Natural killer cell treated with Interleukin-12 subunit alpha and Interleukin-12 subunit beta and Interleukin-15 and Interleukin-18, amount 100 ng/mL, for 72 hours (primary cell): ENCODE measurements around the gene XAB2. TPM values are rescaled to one million over a fixed set of nuclear protein-coding genes. Genes with fewer than 3 reads are reported as not detected.
A peak's percentile ranks its signal among the peaks of the same experiment; 100 is the strongest.

Experiments used
- ATAC-seq, 2 donors: fragments of 150-1000 bp; cut with Tn5 transposase in 1 of 2; sonication (Bioruptor Pico), chemical (Tn5 transposase) in 1 of 2; 2 replicates each; pipeline ENCODE4 v1.10.0; 2021
- DNase-seq: peaks from one replicate; pipeline ENCODE4 v3.0.0; 2022; ENCODE audit warnings: low spot score
- H3K27ac Mint-ChIP-seq, 2 donors: 1 replicate in 1 of 2; 2 replicates in 1 of 2; pipeline ENCODE4 v1.8.0; 2022; ENCODE audit warnings: mixed read lengths in 2 of 2, mild to moderate bottlenecking in 1 of 2, moderate library complexity in 1 of 2
- H3K27me3 Mint-ChIP-seq, 2 donors: 1 replicate in 1 of 2; 2 replicates in 1 of 2; pipeline ENCODE4 v1.8.0; 2022; ENCODE audit warnings: mixed read lengths in 2 of 2
- H3K36me3 Mint-ChIP-seq: one replicate; pipeline ENCODE4 v1.8.0; 2022; ENCODE audit warnings: mixed read lengths
- H3K4me1 Mint-ChIP-seq, 2 donors: 1 replicate in 1 of 2; 2 replicates in 1 of 2; pipeline ENCODE4 v1.8.0; 2022; ENCODE audit warnings: low read depth in 2 of 2, mixed read lengths in 2 of 2, mild to moderate bottlenecking in 1 of 2
- H3K4me3 Mint-ChIP-seq: one replicate; pipeline ENCODE4 v1.8.0; 2022; ENCODE audit warnings: mixed read lengths
- H3K9me3 Mint-ChIP-seq: 2 replicates; pipeline ENCODE4 v1.8.0; 2022; ENCODE audit warnings: mixed read lengths
- total RNA-seq, 2 donors: library from RNA; stranded (reverse); gene quantifications; one replicate each; pipeline ENCODE4 v1.2.3, GENCODE V29; 2022

The XAB2 gene
- total RNA-seq, 2 donors from 2014 or later = 42.2 to 46.1 TPM

DNA sequence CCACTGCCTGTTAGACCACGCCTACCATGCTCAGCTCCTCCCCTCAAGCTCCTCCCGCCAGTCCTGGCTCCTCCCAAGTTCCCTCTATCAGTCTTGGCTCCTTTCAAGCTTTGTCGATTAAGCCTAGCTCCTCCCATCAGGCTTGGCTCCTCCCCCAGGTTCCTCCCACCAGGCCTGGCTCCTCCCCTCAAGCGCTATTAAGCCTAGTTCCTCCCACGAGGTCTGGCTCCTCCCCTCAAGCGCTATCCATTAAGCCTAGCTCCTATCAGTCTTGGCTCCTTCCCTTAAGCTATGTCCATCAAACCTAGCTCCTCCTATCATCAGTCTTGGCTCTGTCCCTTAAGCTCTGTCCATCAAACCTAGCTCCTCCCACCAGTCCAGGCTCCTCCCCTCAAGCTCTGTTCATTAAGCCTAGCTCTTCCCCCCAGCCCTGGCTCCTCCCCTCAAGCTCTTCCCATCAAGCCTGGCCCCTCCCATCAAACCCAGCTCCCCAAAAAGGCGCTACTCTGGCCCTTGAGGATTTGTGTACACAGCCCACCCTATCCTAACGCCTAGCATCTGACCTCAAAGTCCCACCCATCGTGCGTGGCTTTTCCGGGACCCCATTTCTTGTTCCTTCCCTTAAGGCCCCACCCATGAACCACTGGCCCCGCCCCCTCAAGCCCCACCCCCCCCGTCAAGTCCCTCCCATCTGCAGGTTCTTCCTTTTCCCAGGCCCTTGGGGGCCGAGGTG, 23.7 kb downstream of the XAB2 start:
- H3K27me3 Mint-ChIP-seq = peaks cover 9 to 13% of the 10 kb centered on the region in 2 donors
- H3K4me3 Mint-ChIP-seq = no peak overlapping the region
- peaks cover 0 to 8% of the 10 kb centered on the region in 2 donors for H3K4me1 Mint-ChIP-seq
- no peaks in the 10 kb centered on the region for H3K9me3 Mint-ChIP-seq
- H3K36me3 Mint-ChIP-seq = no peaks in the 10 kb centered on the region
- no peak overlapping the region for H3K27ac Mint-ChIP-seq
- ATAC-seq (peak; percentile 61 to 68), DNase-seq (no peak)

DNA sequence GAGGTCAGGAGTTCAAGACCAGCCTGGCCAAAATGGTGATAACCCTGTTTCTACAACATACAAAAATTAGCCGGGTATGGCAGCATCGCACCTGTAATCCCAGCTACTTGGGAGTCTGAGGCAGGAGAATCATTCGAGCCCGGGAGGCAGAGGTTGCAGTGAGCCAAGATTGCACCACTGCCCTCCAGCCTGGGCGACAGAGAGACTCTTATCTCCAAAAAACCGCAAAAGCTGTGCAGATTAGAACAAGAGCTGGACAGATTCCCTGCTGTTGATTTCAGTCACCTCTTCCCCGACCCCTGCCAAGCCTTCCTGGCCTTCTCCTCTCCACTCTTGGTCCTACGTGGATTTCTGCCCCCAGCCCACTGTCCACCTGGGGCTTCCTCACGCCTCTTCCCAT, 25.4 kb downstream of the XAB2 start:
- peaks cover 0 to 8% of the 10 kb centered on the region in 2 donors for H3K4me1 Mint-ChIP-seq
- H3K9me3 Mint-ChIP-seq = no peaks in the 10 kb centered on the region
- ATAC-seq = no peak
- no peaks in the 10 kb centered on the region for H3K36me3 Mint-ChIP-seq
- H3K4me3 Mint-ChIP-seq = no peak overlapping the region
- H3K27me3 Mint-ChIP-seq = peaks cover 9 to 14% of the 10 kb centered on the region in 2 donors
- no peak overlapping the region for H3K27ac Mint-ChIP-seq
- DNase-seq = no peak

DNA sequence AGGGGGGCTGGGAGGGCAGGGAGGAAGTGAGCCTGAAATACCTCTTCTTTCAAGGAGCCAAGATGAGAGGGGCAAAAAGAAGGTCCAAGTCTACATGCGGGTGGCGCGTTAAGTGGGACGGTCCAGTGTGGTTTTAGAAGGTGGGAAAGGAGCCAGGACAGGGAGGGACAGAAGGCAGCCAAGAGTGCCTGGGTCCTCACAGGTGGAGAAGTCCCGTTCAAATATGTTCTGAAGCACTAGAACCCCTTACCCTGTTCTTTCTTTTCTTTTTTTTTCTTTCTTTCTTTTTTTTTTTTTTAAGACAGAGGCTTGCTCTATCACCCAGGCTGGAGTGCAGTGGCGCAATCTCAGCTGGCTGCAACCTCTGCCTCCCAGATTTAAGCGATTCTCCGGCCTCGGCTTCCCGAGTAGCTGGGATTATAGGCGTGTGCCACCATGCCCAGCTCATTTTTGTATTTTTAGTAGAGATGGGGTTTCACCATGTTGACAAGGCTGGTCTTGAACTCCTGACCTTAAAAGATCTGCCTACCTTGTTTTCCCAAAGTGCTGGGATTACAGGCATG, 26.3 kb downstream of the XAB2 start:
- Mint-ChIP-seq H3K36me3 (no peaks in the 10 kb centered on the region), H3K4me1 (peaks cover 0 to 8% of the 10 kb centered on the region in 2 donors), H3K27me3 (peaks cover 14 to 18% of the 10 kb centered on the region in 2 donors), H3K4me3 (no peak overlapping the region), H3K9me3 (no peaks in the 10 kb centered on the region), H3K27ac (no peak overlapping the region)
- DNase-seq (no peak), ATAC-seq (no peak)

DNA sequence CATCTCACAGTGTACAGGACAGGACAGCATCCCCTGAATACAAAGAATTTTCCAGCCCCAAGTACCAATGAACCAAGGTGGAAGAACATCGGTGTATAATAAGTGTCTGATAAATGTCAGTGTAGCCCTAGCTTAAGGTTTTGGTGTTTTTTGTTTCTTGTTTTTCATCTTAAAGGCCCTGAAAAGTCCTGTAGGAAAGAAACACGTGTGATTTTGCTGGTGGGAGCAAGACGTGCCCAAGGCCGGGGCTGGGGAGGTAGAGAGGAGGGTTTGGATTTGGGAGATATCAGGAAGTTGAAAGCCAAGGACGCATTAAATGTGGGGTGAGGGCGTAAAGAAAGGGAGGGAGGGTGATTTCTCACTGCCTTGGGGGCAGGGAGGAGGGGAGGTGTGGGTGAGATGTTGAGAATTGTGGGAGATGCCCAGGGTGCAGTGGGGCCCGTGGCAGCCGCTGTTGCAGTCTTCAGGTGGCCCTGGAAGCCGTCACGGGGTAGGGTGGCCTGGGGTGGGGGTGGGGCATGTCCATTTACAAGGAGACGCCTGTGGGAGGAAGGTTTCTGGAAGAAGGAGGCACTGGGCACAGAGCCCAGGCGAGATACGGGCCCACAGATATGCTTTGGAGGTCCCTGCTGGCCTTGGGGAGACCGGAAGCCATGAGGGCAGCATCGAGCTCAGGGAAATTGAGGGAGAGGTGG, 27.0 kb downstream of the XAB2 start:
- peaks cover 20 to 22% of the 10 kb centered on the region in 2 donors for H3K27me3 Mint-ChIP-seq
- H3K4me3 Mint-ChIP-seq = no peak overlapping the region
- H3K36me3 Mint-ChIP-seq = no peaks in the 10 kb centered on the region
- H3K27ac Mint-ChIP-seq = no peak overlapping the region
- ATAC-seq = no peak
- no peak for DNase-seq
- peaks cover 0 to 8% of the 10 kb centered on the region in 2 donors for H3K4me1 Mint-ChIP-seq
- no peaks in the 10 kb centered on the region for H3K9me3 Mint-ChIP-seq

DNA sequence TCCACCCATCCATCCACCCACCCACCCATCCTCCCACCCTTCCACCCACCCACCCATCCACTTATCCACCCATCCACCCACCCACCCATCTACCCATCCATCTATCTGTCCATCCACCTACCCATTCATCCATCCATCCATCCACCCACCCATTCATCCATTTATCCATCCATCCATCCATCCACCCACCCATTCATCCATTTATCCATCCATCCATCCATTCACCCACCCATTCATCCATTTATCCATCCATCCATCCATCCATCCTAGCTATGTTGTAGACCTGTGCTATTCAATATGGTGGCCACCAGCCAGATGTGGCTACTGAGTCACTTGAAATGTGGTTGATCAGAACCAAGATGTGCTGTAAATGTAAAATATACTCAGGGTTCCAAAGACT, 28.6 kb downstream of the XAB2 start:
- H3K27ac Mint-ChIP-seq = no peak overlapping the region
- ATAC-seq (no peak), DNase-seq (no peak)
- peaks cover 0 to 7% of the 10 kb centered on the region in 2 donors for H3K4me1 Mint-ChIP-seq
- no peak overlapping the region for H3K4me3 Mint-ChIP-seq
- H3K9me3 Mint-ChIP-seq = no peaks in the 10 kb centered on the region
- H3K27me3 Mint-ChIP-seq = peaks cover 22 to 24% of the 10 kb centered on the region in 2 donors
- no peaks in the 10 kb centered on the region for H3K36me3 Mint-ChIP-seq

DNA sequence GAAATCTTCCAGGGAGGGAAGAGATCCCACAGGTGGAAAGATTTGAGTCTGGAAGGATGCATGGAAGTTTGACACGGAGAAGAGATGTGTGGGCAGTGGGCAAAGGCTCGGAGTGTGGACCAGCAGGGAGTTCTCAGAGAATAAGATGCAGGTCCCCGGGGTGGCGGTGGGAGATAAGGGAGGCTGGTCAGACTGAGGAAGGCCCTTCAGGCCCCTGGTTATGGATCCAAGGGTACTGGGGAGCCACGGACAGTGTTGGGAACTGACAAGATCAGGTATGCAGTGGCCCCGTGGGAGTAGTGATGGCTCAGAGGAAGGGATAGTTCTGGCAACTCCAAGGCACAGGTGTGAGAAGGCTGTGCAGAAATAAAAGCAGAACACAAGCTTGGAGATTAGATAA, 31.2 kb downstream of the XAB2 start:
- no peak overlapping the region for H3K4me3 Mint-ChIP-seq
- peaks cover 5 to 8% of the 10 kb centered on the region in 2 donors for H3K4me1 Mint-ChIP-seq
- H3K27ac Mint-ChIP-seq = peak overlapping the region in 1 of 2 donors; percentile 29
- DNase-seq = no peak
- no peaks in the 10 kb centered on the region for H3K9me3 Mint-ChIP-seq
- H3K36me3 Mint-ChIP-seq = no peaks in the 10 kb centered on the region
- ATAC-seq = no peak
- H3K27me3 Mint-ChIP-seq = peaks cover 25 to 47% of the 10 kb centered on the region in 2 donors

DNA sequence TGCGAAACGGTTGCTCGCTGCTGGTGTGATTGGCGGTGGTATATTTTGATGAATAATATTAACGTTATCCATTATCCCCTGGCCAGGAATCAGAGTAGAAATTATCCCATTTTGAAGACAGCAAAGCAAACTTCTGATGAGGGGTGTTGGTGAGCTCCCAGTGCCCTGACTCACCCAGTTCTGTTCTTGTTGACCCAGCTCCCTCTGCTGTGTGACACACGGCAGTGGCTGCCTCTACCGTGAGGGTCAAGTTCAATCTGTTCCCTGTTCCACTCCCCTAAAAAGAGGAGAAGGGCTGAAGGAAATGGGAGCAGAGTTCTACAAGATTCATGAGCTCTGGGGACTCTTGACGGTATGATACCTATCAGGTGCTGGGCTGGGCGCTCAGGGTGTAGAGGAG, 31.7 kb downstream of the XAB2 start:
- DNase-seq (no peak), ATAC-seq (no peak)
- Mint-ChIP-seq H3K9me3 (no peaks in the 10 kb centered on the region), H3K36me3 (no peaks in the 10 kb centered on the region), H3K4me1 (peaks cover 5 to 8% of the 10 kb centered on the region in 2 donors), H3K27ac (no peak overlapping the region), H3K4me3 (peak overlapping the region; percentile 22), H3K27me3 (peaks cover 26 to 50% of the 10 kb centered on the region in 2 donors)

DNA sequence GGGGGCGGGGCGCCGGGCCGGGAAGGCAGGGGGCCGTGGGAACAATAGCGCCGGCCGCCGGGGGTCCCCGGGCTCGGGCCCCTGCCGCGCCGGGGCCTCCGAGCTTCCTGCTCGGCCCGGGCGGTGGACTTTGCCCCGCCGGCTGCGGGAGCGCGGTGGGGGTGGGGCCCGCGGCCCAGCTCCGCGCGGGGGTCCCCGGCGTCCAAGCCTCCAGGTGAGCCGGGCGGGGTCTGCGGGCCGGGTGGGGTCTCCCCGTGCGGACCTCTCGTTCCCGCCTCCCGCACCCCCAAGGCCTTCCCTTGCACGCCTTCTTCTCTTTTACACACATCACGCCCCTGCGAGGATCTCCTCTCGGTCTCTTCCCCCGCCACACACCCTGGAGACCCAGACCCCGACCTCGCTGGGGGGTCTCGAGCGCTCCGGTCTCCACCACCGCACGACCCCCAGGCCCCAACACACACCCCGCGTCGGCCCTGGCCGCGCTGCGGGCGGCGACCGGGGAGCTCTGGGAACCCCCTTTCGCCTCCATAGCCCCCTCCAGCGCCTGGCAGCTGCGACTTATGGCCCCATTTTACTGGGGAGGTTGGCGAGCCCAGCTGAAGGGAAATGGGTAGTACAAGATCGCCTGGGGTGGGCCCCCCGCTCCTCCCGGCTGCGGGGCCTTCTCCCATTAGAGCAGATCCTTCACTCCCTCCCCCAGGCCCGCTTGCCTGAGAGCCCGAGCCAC, 33.0 kb downstream of the XAB2 start:
- Mint-ChIP-seq H3K4me1 (peaks cover 4 to 5% of the 10 kb centered on the region in 2 donors), H3K27me3 (peaks cover 24 to 41% of the 10 kb centered on the region in 2 donors), H3K36me3 (no peaks in the 10 kb centered on the region), H3K27ac (no peak overlapping the region), H3K4me3 (no peak overlapping the region), H3K9me3 (no peaks in the 10 kb centered on the region)
- DNase-seq (no peak), ATAC-seq (no peak)

DNA sequence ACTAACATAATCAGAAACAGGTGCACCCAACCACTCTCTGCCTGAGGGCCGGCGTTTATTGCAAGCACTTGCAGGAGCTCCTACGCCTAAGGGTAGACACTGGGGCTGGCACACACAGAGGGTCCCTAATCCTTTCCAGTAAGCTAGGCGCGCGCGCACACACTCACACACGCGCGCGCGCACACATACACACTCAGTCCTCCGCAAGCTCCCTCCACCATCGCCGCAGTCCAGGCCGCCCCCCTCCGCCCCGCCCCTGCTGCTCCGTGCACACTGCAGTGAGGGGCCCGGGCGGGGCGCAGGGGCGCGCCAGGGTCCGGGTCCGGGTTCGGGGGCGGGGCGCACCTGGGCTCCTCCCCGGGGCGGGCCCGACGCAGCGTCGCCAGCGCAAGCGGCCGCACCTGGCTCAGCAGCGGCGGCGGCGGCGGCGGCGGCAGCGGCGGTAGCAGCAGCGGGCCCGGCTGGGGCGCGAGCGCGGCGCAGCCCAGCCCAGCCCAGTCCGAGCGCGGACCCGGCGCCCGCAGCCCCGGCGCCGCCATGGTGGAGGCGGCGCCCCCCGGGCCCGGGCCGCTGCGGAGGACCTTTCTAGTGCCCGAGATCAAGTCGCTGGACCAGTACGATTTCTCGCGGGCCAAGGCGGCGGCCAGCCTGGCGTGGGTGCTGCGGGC, 33.7 kb downstream of the XAB2 start, which contains the start of gene CAMSAP3:
Gene CAMSAP3, plus strand, starts transcription at position 398 of the 668 bp plus-strand sequence. Its CDS starts 140 bp downstream, at position 538.
- Mint-ChIP-seq H3K27ac (no peak within 1 kb of the TSS), H3K36me3 (no peaks in the 10 kb centered on the region), H3K9me3 (no peaks in the 10 kb centered on the region), H3K27me3 (peaks cover 24 to 41% of the 10 kb centered on the region in 2 donors), H3K4me1 (peaks cover 4 to 5% of the 10 kb centered on the region in 2 donors), H3K4me3 (peak within 1 kb of the TSS; percentile 34)
- DNase-seq (no peak), ATAC-seq (peak; percentile 79 to 81)

DNA sequence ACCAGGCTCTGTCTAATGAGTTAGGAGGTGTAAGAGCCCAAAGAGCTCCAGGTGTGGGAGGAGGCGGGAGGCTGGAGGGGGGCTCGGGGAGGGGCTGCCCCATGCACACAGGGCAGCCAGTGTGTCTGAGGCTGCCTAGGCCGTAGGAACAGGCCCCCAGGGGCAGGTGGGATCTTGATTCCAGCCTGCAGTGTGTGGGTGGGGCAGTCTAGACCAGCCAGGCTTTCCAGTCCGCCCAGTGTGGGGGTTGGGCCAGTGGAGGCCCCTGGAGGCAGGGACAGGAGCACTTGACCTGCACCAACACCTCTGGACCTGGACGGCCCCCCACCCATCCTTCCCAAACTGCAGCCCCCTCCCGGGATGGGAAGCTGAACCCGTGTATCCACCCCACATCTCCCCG, 39.1 kb downstream of the XAB2 start:
- Mint-ChIP-seq H3K9me3 (no peaks in the 10 kb centered on the region), H3K27me3 (peaks cover 11 to 24% of the 10 kb centered on the region in 2 donors), H3K36me3 (no peaks in the 10 kb centered on the region), H3K4me3 (no peak overlapping the region), H3K27ac (no peak overlapping the region), H3K4me1 (peaks cover 2 to 3% of the 10 kb centered on the region in 2 donors)
- ATAC-seq = peak in 1 of 2 donors; percentile 43
- no peak for DNase-seq

DNA sequence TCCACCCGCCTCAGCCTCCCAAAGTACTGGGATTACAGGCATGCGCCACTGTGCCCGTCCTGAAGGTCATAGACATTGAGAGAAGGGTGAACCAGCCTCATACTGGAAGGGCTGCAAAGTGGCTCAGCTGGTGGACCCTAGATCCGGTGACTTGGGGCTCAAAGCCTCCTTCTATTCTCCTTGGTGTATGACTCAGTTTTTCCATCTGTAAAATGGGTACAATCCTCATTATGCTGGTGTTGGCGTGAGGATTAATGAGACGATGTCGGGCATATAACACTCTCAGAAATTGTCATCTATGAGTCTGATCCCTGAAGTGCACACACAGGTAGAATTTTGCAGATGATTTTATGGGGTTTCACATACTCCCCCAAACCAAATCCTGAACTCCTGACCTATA, 39.5 kb downstream of the XAB2 start:
- ATAC-seq (no peak), DNase-seq (no peak)
- Mint-ChIP-seq H3K27ac (no peak overlapping the region), H3K27me3 (peaks cover 9 to 19% of the 10 kb centered on the region in 2 donors), H3K4me3 (no peak overlapping the region), H3K36me3 (no peaks in the 10 kb centered on the region), H3K4me1 (no peaks in the 10 kb centered on the region), H3K9me3 (no peaks in the 10 kb centered on the region)

DNA sequence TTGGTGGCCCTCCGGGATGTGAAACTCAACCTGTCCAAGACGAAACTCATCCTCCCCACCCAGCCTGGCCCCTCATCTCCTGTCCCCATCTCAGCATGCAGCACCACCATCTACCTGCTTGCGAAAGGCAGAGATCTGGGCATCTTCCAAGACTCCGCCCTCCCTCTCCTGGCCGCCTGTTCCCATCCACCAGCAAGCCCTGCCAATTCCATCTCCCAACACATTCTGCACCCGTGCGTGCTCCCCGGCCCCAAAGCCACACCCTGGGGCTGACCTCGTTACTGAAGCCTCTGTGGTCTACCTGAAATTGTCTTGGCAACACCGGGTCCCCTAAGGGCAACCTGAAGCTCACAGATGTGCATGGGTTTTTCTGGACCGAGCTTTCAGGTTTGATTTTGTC, 46.9 kb downstream of the XAB2 start:
- H3K27ac Mint-ChIP-seq = no peak overlapping the region
- ATAC-seq = no peak
- no peaks in the 10 kb centered on the region for H3K4me1 Mint-ChIP-seq
- no peak overlapping the region for H3K4me3 Mint-ChIP-seq
- no peaks in the 10 kb centered on the region for H3K36me3 Mint-ChIP-seq
- H3K9me3 Mint-ChIP-seq = no peaks in the 10 kb centered on the region
- peaks cover 6 to 15% of the 10 kb centered on the region in 2 donors for H3K27me3 Mint-ChIP-seq
- no peak for DNase-seq

DNA sequence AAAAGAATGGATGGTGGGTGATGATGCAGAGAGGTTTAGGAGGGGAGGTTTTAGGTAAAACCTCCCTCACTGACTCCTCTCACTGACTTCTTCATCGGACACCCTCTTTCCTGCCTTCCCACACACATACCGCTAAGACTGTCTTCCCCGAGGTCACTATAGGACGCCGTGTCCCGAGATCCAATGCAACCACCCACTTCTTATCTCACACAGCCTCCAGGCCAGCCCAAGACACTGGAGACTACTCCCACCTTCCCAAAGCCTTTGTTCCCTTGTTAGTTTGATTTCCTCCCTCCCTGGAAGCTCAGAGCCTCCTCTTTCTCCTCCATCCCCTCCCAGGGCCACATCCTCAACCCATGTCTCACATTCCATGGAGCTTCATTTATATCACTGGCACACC, 50.2 kb downstream of the XAB2 start:
- H3K27ac Mint-ChIP-seq = no peak overlapping the region
- H3K36me3 Mint-ChIP-seq = no peaks in the 10 kb centered on the region
- no peaks in the 10 kb centered on the region for H3K9me3 Mint-ChIP-seq
- DNase-seq = no peak
- no peak for ATAC-seq
- peaks cover 14 to 24% of the 10 kb centered on the region in 2 donors for H3K27me3 Mint-ChIP-seq
- H3K4me1 Mint-ChIP-seq = peaks cover 0 to 2% of the 10 kb centered on the region in 2 donors
- H3K4me3 Mint-ChIP-seq = no peak overlapping the region
